Activated CD4-positive, alpha-beta T cell treated with anti-CD3 and anti-CD28 coated beads for 24 hours (primary cell): ENCODE results near the gene SPOP.
A peak's percentile ranks its signal among the peaks of the same experiment; 100 is the strongest.
"Not testable (repeated sequence)": the region's sequence is repeated elsewhere in the genome, so short reads cannot be mapped to it uniquely, and the experiment has no call there.

Experiments used
- DNase-seq, 2 donors: peaks; one replicate each; pipeline ENCODE4 v3.0.0-alpha.2; 2020; ENCODE audit warnings: low read depth in 2 of 2

The SPOP gene

GRCh38 chr17:49647256-49647585, 30.7 kb downstream of the SPOP start:
- DNase-seq: no peak

- peak; percentile 26 to 28 for DNase-seq
Measured at GRCh38 chr17:49646391-49647255, 31.3 kb downstream of the SPOP start.

- DNase-seq: not testable (repeated sequence)
Measured at GRCh38 chr17:49646056-49646390, 31.9 kb downstream of the SPOP start.

GRCh38 chr17:49645654-49646053, 32.2 kb downstream of the SPOP start:
- no peak for DNase-seq

- no peak for DNase-seq
Measured at GRCh38 chr17:49640556-49640955, 37.3 kb downstream of the SPOP start.

- no peak for DNase-seq
Measured at GRCh38 chr17:49638818-49639217, 39.1 kb downstream of the SPOP start.

- DNase-seq: no peak
Measured at GRCh38 chr17:49637739-49638138, 40.2 kb downstream of the SPOP start.

GRCh38 chr17:49637050-49637449, 40.8 kb downstream of the SPOP start:
- DNase-seq: no peak

- no peak for DNase-seq
Measured at GRCh38 chr17:49635121-49635520, 42.8 kb downstream of the SPOP start.

- DNase-seq: no peak
Measured at GRCh38 chr17:49634485-49634860, 43.4 kb downstream of the SPOP start.

- no peak for DNase-seq
Measured at GRCh38 chr17:49633762-49634484, 44.0 kb downstream of the SPOP start.

- DNase-seq: no peak
Measured at GRCh38 chr17:49633250-49633649, 44.6 kb downstream of the SPOP start.

- no peak for DNase-seq
Measured at GRCh38 chr17:49632201-49632600, 45.7 kb downstream of the SPOP start.

GRCh38 chr17:49631496-49631895, 46.4 kb downstream of the SPOP start:
- no peak for DNase-seq

GRCh38 chr17:49630113-49630900, 47.6 kb downstream of the SPOP start:
- DNase-seq: no peak

- no peak for DNase-seq
Measured at GRCh38 chr17:49629447-49629846, 48.5 kb downstream of the SPOP start.

- DNase-seq: no peak
Measured at GRCh38 chr17:49624896-49625295, 53.0 kb downstream of the SPOP start.

- no peak for DNase-seq
Measured at GRCh38 chr17:49621946-49622529, 55.9 kb downstream of the SPOP start.

- no peak for DNase-seq
Measured at GRCh38 chr17:49621420-49621819, 56.5 kb downstream of the SPOP start.

- no peak for DNase-seq
Measured at GRCh38 chr17:49618028-49618611, 59.8 kb downstream of the SPOP start.

- no peak for DNase-seq
Measured at GRCh38 chr17:49616601-49617131, 61.2 kb downstream of the SPOP start.

GRCh38 chr17:49616086-49616485, 61.8 kb downstream of the SPOP start:
- no peak for DNase-seq
